IMR-90 (cell line): Measurements from ENCODE around the gene ASXL2. TPM values are rescaled to one million over a fixed set of nuclear protein-coding genes. Genes with fewer than 3 reads are reported as not detected.
"Not testable (repeated sequence)": the region's sequence is repeated elsewhere in the genome, so short reads cannot be mapped to it uniquely, and the experiment has no call there.

Source experiments
- ATAC-seq: fragments of 200-7000 bp; cut with Tn5 transposase; 2 replicates; pipeline ENCODE4 v1.9.1; 2020; ENCODE audit warnings: low read depth, mild to moderate bottlenecking, moderate library complexity
- BruUV-seq: library from RNA; stranded (reverse); fragments of 400-500 nt; replicated peaks from 2 replicates; lab custom pipeline; 2021; lab: Mats Ljungman, UMichigan
- CTCF ChIA-PET: fragments of 300-600 bp; formaldehyde crosslinking; extraction: SDS; loops from one replicate; lab custom pipeline; 2021; ENCODE audit warnings: antibody characterized with exemption; lab: Yijun Ruan, JAX
- POLR2A ChIA-PET: fragments of 300-600 bp; sonication (Branson Sonifier 250); formaldehyde crosslinking; loops from one replicate; lab custom pipeline; 2022; ENCODE audit warnings: antibody characterized with exemption; ENCODE audit not compliant: unreplicated experiment; lab: Charles Lee
- DNase-seq: peaks from one replicate; pipeline ENCODE4 v3.0.0; 2013
- H2AFZ ChIP-seq: replicated peaks from 2 replicates; pipeline ENCODE3; 2013; ENCODE audit warnings: low read length, mild to moderate bottlenecking; ENCODE audit not compliant: poor library complexity
- H2AK5ac ChIP-seq: 2 replicates; pipeline ENCODE4 v1.6.1; 2013; ENCODE audit warnings: low read depth, low read length, inconsistent platforms
- H2AK9ac ChIP-seq: replicated peaks from 2 replicates; pipeline ENCODE3; 2013; ENCODE audit warnings: mild to moderate bottlenecking, low read depth, low read length, moderate library complexity; ENCODE audit not compliant: poor library complexity
- H2BK120ac ChIP-seq: 2 replicates; pipeline ENCODE4 v1.6.1; 2013; ENCODE audit warnings: low read depth, low read length, inconsistent platforms
- H2BK15ac ChIP-seq: 3 replicates; pipeline ENCODE4 v1.6.1; 2013; ENCODE audit warnings: low read depth, low read length, inconsistent platforms
- H2BK20ac ChIP-seq: 2 replicates; pipeline ENCODE4 v1.6.1; 2013; ENCODE audit warnings: low read depth, mild to moderate bottlenecking, inconsistent platforms, low read length, moderate library complexity
- H2BK5ac ChIP-seq: 2 replicates; pipeline ENCODE4 v1.6.1; 2013; ENCODE audit warnings: mild to moderate bottlenecking, low read depth, low read length, inconsistent platforms; ENCODE audit not compliant: poor library complexity, severe bottlenecking
- H3K14ac ChIP-seq: replicated peaks from 2 replicates; pipeline ENCODE4 v1.6.1; 2013; ENCODE audit warnings: low read depth, low read length, inconsistent platforms
- H3K18ac ChIP-seq: 2 replicates; pipeline ENCODE4 v1.6.1; 2013; ENCODE audit warnings: low read depth, low read length, control low read depth
- H3K23ac ChIP-seq: 2 replicates; pipeline ENCODE4 v1.6.1; 2013; ENCODE audit warnings: low read depth, low read length, inconsistent platforms
- H3K27ac ChIP-seq: 2 replicates; pipeline ENCODE4 v1.5.1; 2013; ENCODE audit warnings: mild to moderate bottlenecking, control low read depth, low read length; ENCODE audit not compliant: insufficient read depth
- H3K27me3 ChIP-seq: 2 replicates; pipeline ENCODE4 v1.6.1; 2013; ENCODE audit warnings: low read length; ENCODE audit not compliant: control insufficient read depth, insufficient read depth
- H3K36me3 ChIP-seq: 2 replicates; pipeline ENCODE4 v1.6.1; 2013; ENCODE audit warnings: low read length, mixed read lengths; ENCODE audit not compliant: control insufficient read depth, insufficient read depth
- H3K4ac ChIP-seq: 2 replicates; pipeline ENCODE4 v1.6.1; 2013; ENCODE audit warnings: low read depth, low read length, inconsistent platforms
- H3K4me1 ChIP-seq: 2 replicates; pipeline ENCODE4 v1.6.1; 2013; ENCODE audit warnings: low read length, mixed read lengths; ENCODE audit not compliant: control insufficient read depth, insufficient read depth
- H3K4me2 ChIP-seq: 2 replicates; pipeline ENCODE4 v1.6.1; 2013; ENCODE audit warnings: low read depth, mild to moderate bottlenecking, control low read depth, low read length, moderate library complexity
- H3K4me3 ChIP-seq: 2 replicates; pipeline ENCODE4 v1.5.1; 2013; ENCODE audit warnings: low read depth, mild to moderate bottlenecking, control low read depth, low read length, moderate library complexity; ENCODE audit not compliant: insufficient read depth
- H3K56ac ChIP-seq: 2 replicates; pipeline ENCODE4 v1.6.1; 2013; ENCODE audit warnings: low read length, inconsistent platforms; ENCODE audit not compliant: insufficient read depth; ENCODE audit errors: extremely low read depth
- H3K79me1 ChIP-seq, 2 experiments: 2 replicates each; pipeline ENCODE4 v1.6.1; 2013; ENCODE audit warnings: low read length in 2 of 2, inconsistent platforms in 1 of 2, low read depth in 1 of 2
- H3K9ac ChIP-seq: 2 replicates; pipeline ENCODE4 v1.6.1; 2013; ENCODE audit warnings: low read depth, low read length, control low read depth
- H3K9me1 ChIP-seq: 2 replicates; pipeline ENCODE4 v1.6.1; 2013; ENCODE audit warnings: low read length, inconsistent platforms; ENCODE audit not compliant: insufficient read depth
- H3K9me3 ChIP-seq: 2 replicates; pipeline ENCODE4 v1.6.1; 2013; ENCODE audit warnings: low read length; ENCODE audit not compliant: control insufficient read depth, insufficient read depth
- H4K20me1 ChIP-seq: 2 replicates; pipeline ENCODE4 v1.6.1; 2013; ENCODE audit warnings: low read length, inconsistent platforms; ENCODE audit not compliant: insufficient read depth
- H4K5ac ChIP-seq: 2 replicates; pipeline ENCODE4 v1.6.1; 2013; ENCODE audit warnings: mild to moderate bottlenecking, low read depth, low read length, control low read depth
- H4K8ac ChIP-seq, 2 experiments: 2 replicates each; pipeline ENCODE4 v1.6.1; 2013; ENCODE audit warnings: low read depth in 2 of 2, low read length in 2 of 2, control low read depth in 1 of 2, inconsistent platforms in 1 of 2
- H4K91ac ChIP-seq: 2 replicates; pipeline ENCODE4 v1.6.1; 2013; ENCODE audit warnings: low read depth, low read length, inconsistent platforms; ENCODE audit not compliant: insufficient read depth
- FOS ChIP-seq: fragments of 150-350 bp; IDR thresholded peaks from 2 replicates; pipeline ENCODE4 v1.6.1; 2016; ENCODE audit warnings: low read depth, low read length
- MAZ ChIP-seq: IDR thresholded peaks from 2 replicates; pipeline ENCODE4 v1.6.1; 2012; ENCODE audit warnings: low read depth, mild to moderate bottlenecking, low read length, improper control_type of control experiment, moderate library complexity, borderline replicate concordance
- POLR2A ChIP-seq: IDR thresholded peaks from 2 replicates; pipeline ENCODE4 v1.6.1; 2012; ENCODE audit warnings: mild to moderate bottlenecking, low read depth, low read length
- WGBS, 2 experiments: methylation state at CpG; one replicate each; pipeline versions ENCODE4 v1.1.5 to v1.1.7; 2013; ENCODE audit warnings: missing lambda C conversion rate in 2 of 2; ENCODE audit not compliant: insufficient read length in 1 of 2; ENCODE audit errors: extremely low coverage in 2 of 2; 5-methylcytosine and 5-hydroxymethylcytosine counted together
- dilution Hi-C: fragments of 300-500 bp; cut with HindIII; formaldehyde crosslinking; loops from one replicate; pipeline ENCODE4 v1.14.3; 2018; ENCODE audit warnings: low sequenced_read_pairs; ENCODE audit not compliant: unreplicated experiment
- in situ Hi-C: fragments of 300-500 bp; cut with MboI; formaldehyde crosslinking; loops from 3 replicates; pipeline ENCODE4 v1.14.3; 2019; ENCODE audit warnings: low sequenced_read_pairs, inconsistent platforms, mixed read lengths
- intact Hi-C: fragments of 100-400 bp; cut with micrococcal nuclease; formaldehyde crosslinking; loops from 2 replicates; pipeline ENCODE4 v1.10.0; 2022
- polyA plus RNA-seq, 3 experiments: library from polyadenylated mRNA; depleted of rRNA; stranded (reverse); fragments of >200 nt; gene quantifications; 2 replicates each; pipeline ENCODE4 v1.2.3, GENCODE V29; 2012; ENCODE audit warnings: low replicate concordance in 1 of 3
- total RNA-seq: library from RNA; depleted of rRNA; stranded (reverse); fragments of >200 nt; gene quantifications from 2 replicates; pipeline ENCODE4 v1.2.3, GENCODE V29; 2012

ASXL2 gene
- total and polyA plus RNA-seq, 2 of the 4 experiments (the other 2 are of a cell fraction): 5.3 to 8.1 TPM

- no peak overlapping the region for H4K8ac ChIP-seq
- H3K4me2 ChIP-seq: no peak overlapping the region
- H3K27ac ChIP-seq: no peak overlapping the region
- DNase-seq (no peak), ATAC-seq (no peak)
- TF ChIP-seq FOS: no peak
- TF ChIP-seq MAZ: no peak
- no peak for TF ChIP-seq POLR2A
- no peaks in the 10 kb centered on the region for H3K79me1 ChIP-seq
- H2BK120ac ChIP-seq: no peak overlapping the region
- no peak overlapping the region for H2AK9ac ChIP-seq
- no peaks in the 10 kb centered on the region for H3K36me3 ChIP-seq
- H2AFZ ChIP-seq: no peak overlapping the region
- no peak overlapping the region for H3K14ac ChIP-seq
- WGBS, 2 experiments: no CpG with 5 or more reads among the region's 4 CpGs
- ChIA-PET POLR2A (no interaction called here), CTCF (no interaction called here)
- no peak overlapping the region for H3K23ac ChIP-seq
- dilution Hi-C loops: no loop called here
- peaks cover 3% of the 10 kb centered on the region for H3K27me3 ChIP-seq
- peaks cover 3% of the 10 kb centered on the region; the same call in 1 of the 2 replicates for H3K4me1 ChIP-seq
- no peak overlapping the region for H3K18ac ChIP-seq
- H4K5ac ChIP-seq: no peak overlapping the region
- no peak overlapping the region for H2BK20ac ChIP-seq
- H3K9me3 ChIP-seq: peaks cover 3% of the 10 kb centered on the region; the same call in 1 of the 2 replicates
- in situ Hi-C loops: no loop called here
- H2BK15ac ChIP-seq: no peak overlapping the region
- no peak overlapping the region for H2AK5ac ChIP-seq
- intact Hi-C loops: no loop called here
- peaks cover 4% of the 10 kb centered on the region; the same call in 1 of the 2 replicates for H3K9me1 ChIP-seq
- H2BK5ac ChIP-seq: no peak overlapping the region
- H4K20me1 ChIP-seq: no peaks in the 10 kb centered on the region
- no peak overlapping the region for H3K9ac ChIP-seq
- no peak overlapping the region for H3K56ac ChIP-seq
- H3K4me3 ChIP-seq: no peak overlapping the region
- H4K91ac ChIP-seq: no peak overlapping the region
- no peak overlapping the region for H3K4ac ChIP-seq
- no TSS peak for BruUV-seq
Observed at GRCh38 chr2:25897506-25897905, 19.2 kb upstream of the ASXL2 start.

GRCh38 chr2:25896308-25896707 is 18.0 kb upstream of the ASXL2 start:
- BruUV-seq, H3K9ac ChIP-seq, H3K9me3 ChIP-seq, H3K4me1 ChIP-seq, DNase-seq, H2AK9ac ChIP-seq, H3K23ac ChIP-seq, H2AFZ ChIP-seq, dilution Hi-C loops, H3K14ac ChIP-seq, H3K4me2 ChIP-seq, H4K8ac ChIP-seq, H3K27me3 ChIP-seq, H3K4ac ChIP-seq, H3K9me1 ChIP-seq, H2BK120ac ChIP-seq, CTCF ChIA-PET, H4K91ac ChIP-seq, H3K27ac ChIP-seq, H2BK15ac ChIP-seq, H3K79me1 ChIP-seq, H3K56ac ChIP-seq, ATAC-seq, H4K5ac ChIP-seq, H2BK5ac ChIP-seq, H4K20me1 ChIP-seq, H2BK20ac ChIP-seq, H3K4me3 ChIP-seq, H2AK5ac ChIP-seq, H3K36me3 ChIP-seq, intact Hi-C loops, in situ Hi-C loops, H3K18ac ChIP-seq: not testable (repeated sequence)
- no CpG with 5 or more reads among the region's 9 CpGs for WGBS, 2 experiments
- POLR2A ChIA-PET: interaction anchor here (1.0 kb wide), 1 partner anchor 18 kb away, joined by 3 read pairs; the partner anchor contains the start of gene ASXL2
